ENCODE data around the gene ACACA.

The ACACA gene

GRCh38 chr17:37135576-37135975 lies 271.1 kb downstream of the ACACA start:
- ATAC-seq, result no peak
- TF ChIP-seq RARB (CRISPR knock-in tag; IDR thresholded peaks at IDR 0.05) (no peak), BACH2 (CRISPR knock-in tag; IDR thresholded peaks at IDR 0.05; ENCODE audit: borderline replicate concordance) (no peak), ZFP30 (CRISPR knock-in tag; IDR thresholded peaks at IDR 0.05) (no peak), CREB5 (CRISPR knock-in tag; IDR thresholded peaks at IDR 0.05; ENCODE audit: low read depth) (no peak), ZFP3 (CRISPR knock-in tag; IDR thresholded peaks at IDR 0.05) (no peak), TSHZ2 (CRISPR knock-in tag; IDR thresholded peaks at IDR 0.05) (no peak), PPARA (CRISPR knock-in tag; IDR thresholded peaks at IDR 0.05; ENCODE audit: borderline replicate concordance) (no peak), GLIS3 (CRISPR knock-in tag; IDR thresholded peaks at IDR 0.05) (no peak), PATZ1 (CRISPR knock-in tag; IDR thresholded peaks at IDR 0.05; ENCODE audit: borderline replicate concordance) (no peak), ISL1 (CRISPR knock-in tag; IDR thresholded peaks at IDR 0.05) (no peak), ZNF70 (CRISPR knock-in tag; IDR thresholded peaks at IDR 0.05) (no peak), OSR1 (CRISPR knock-in tag; IDR thresholded peaks at IDR 0.05) (no peak), TOX (CRISPR knock-in tag; IDR thresholded peaks at IDR 0.05; ENCODE audit: borderline replicate concordance) (no peak), SNAI2 (CRISPR knock-in tag; IDR thresholded peaks at IDR 0.05) (no peak), ZC3H10 (CRISPR knock-in tag; IDR thresholded peaks at IDR 0.05) (no peak), POU6F1 (CRISPR knock-in tag; IDR thresholded peaks at IDR 0.05; ENCODE audit: borderline replicate concordance, low read depth) (no peak)

- TF ChIP-seq TCF4 (CRISPR knock-in tag; IDR thresholded peaks at IDR 0.05; ENCODE audit: borderline replicate concordance) (peak; percentile 28; the same call in 1 of the 2 replicates), ISL1 (CRISPR knock-in tag; IDR thresholded peaks at IDR 0.05) (no peak)
- ATAC-seq, result peak; percentile 24; the same call in 1 of the 3 replicates
Observed at GRCh38 chr17:37134050-37134449, 272.6 kb downstream of the ACACA start.

- no peak for TF ChIP-seq ZC3H10 (CRISPR knock-in tag; IDR thresholded peaks at IDR 0.05)
- no peak for ATAC-seq
Observed at GRCh38 chr17:37133136-37133535, 273.5 kb downstream of the ACACA start.

GRCh38 chr17:37131669-37132611 lies 274.7 kb downstream of the ACACA start:
- ATAC-seq, result no peak
- TF ChIP-seq CREB5 (CRISPR knock-in tag; IDR thresholded peaks at IDR 0.05; ENCODE audit: low read depth) (no peak), ZNF70 (CRISPR knock-in tag; IDR thresholded peaks at IDR 0.05) (no peak), POU6F1 (CRISPR knock-in tag; IDR thresholded peaks at IDR 0.05; ENCODE audit: borderline replicate concordance, low read depth) (no peak), ZFP30 (CRISPR knock-in tag; IDR thresholded peaks at IDR 0.05) (no peak), ZNF8 (CRISPR knock-in tag; IDR thresholded peaks at IDR 0.05) (no peak), TOX (CRISPR knock-in tag; IDR thresholded peaks at IDR 0.05; ENCODE audit: borderline replicate concordance) (no peak), CSRNP3 (CRISPR knock-in tag; IDR thresholded peaks at IDR 0.05) (no peak)
